HG03280 (cell line): ENCODE data around the gene TDG.

ENCODE experiments used
- ATAC-seq: cut with Tn5 transposase; IDR thresholded peaks from one replicate; pipeline ENCODE4 v1.9.1; 2021; ENCODE audit warnings: mild to moderate bottlenecking, moderate library complexity; ENCODE audit not compliant: unreplicated experiment

TDG gene

GRCh38 chr12:103958621-103959020, 7.1 kb upstream of the TDG start:
- no peak for ATAC-seq

GRCh38 chr12:103960616-103961227, 5.0 kb upstream of the TDG start:
- no peak for ATAC-seq

GRCh38 chr12:103962493-103962892, 3.2 kb upstream of the TDG start:
- ATAC-seq, result no peak

GRCh38 chr12:103964805-103965204, 867 bp upstream of the TDG start:
- no peak for ATAC-seq

GRCh38 chr12:103965255-103965589, 450 bp upstream of the TDG start:
- ATAC-seq, result no peak

- no peak for ATAC-seq
Measured at GRCh38 chr12:103966736-103967135, 1.1 kb downstream of the TDG start.

GRCh38 chr12:103969391-103969790, 3.7 kb downstream of the TDG start:
- ATAC-seq, result no peak

GRCh38 chr12:103973909-103974308, 8.2 kb downstream of the TDG start:
- no peak for ATAC-seq

GRCh38 chr12:103975368-103975767, 9.7 kb downstream of the TDG start:
- ATAC-seq, result no peak

- ATAC-seq, result no peak
Measured at GRCh38 chr12:103978384-103978982, 12.8 kb downstream of the TDG start.

GRCh38 chr12:103986829-103987228, 21.2 kb downstream of the TDG start:
- no peak for ATAC-seq

- no peak for ATAC-seq
Measured at GRCh38 chr12:103994235-103994634, 28.6 kb downstream of the TDG start.

- ATAC-seq, result no peak
Measured at GRCh38 chr12:103996595-103996994, 30.9 kb downstream of the TDG start.

GRCh38 chr12:103997286-103997900, 31.7 kb downstream of the TDG start:
- ATAC-seq, result no peak

GRCh38 chr12:103998976-103999375, 33.3 kb downstream of the TDG start:
- no peak for ATAC-seq

- no peak for ATAC-seq
Measured at GRCh38 chr12:104000807-104001434, 35.2 kb downstream of the TDG start.

- ATAC-seq, result no peak
Measured at GRCh38 chr12:104002686-104003085, 37.0 kb downstream of the TDG start.

- ATAC-seq, result no peak
Measured at GRCh38 chr12:104003596-104003995, 37.9 kb downstream of the TDG start.

- ATAC-seq, result no peak
Measured at GRCh38 chr12:104006929-104007328, 41.3 kb downstream of the TDG start.

- ATAC-seq, result no peak
Measured at GRCh38 chr12:104010121-104010520, 44.4 kb downstream of the TDG start.

GRCh38 chr12:104010606-104011169, 45.0 kb downstream of the TDG start:
- ATAC-seq, result no peak

- ATAC-seq, result no peak
Measured at GRCh38 chr12:104011253-104011652, 45.6 kb downstream of the TDG start.
